Head of caudate nucleus (tissue), 42 donors: Measurements from ENCODE around the gene C19orf53.

ENCODE experiments used
- DNase-seq, 42 donors: peaks; one replicate each; pipeline versions ENCODE4 v3.0.0 to v3.0.0-alpha.2; 2020 to 2021; ENCODE audit warnings: mixed read lengths in 7 of 42
- intact Hi-C: fragments of 100-400 bp; cut with DNase I; formaldehyde crosslinking; loops from one replicate; pipeline ENCODE4 v1.15.0; 2022

C19orf53 gene

GRCh38 chr19:13817615-13818371 is 43.5 kb downstream of the C19orf53 start:
- intact Hi-C loops: no loop called here
- peak in 3 of 42 donors; percentile 28 to 58 (median 37) for DNase-seq

GRCh38 chr19:13819238-13819637 is 45.0 kb downstream of the C19orf53 start:
- no peak for DNase-seq
- intact Hi-C loops: no loop called here

- intact Hi-C loops: no loop called here
- no peak for DNase-seq
Observed at GRCh38 chr19:13821292-13821691, 47.0 kb downstream of the C19orf53 start.

- peak in 4 of 42 donors; percentile 27 to 47 (median 32) for DNase-seq
- intact Hi-C loops: no loop called here
Observed at GRCh38 chr19:13823256-13823655, 49.0 kb downstream of the C19orf53 start.

GRCh38 chr19:13823901-13824300 is 49.6 kb downstream of the C19orf53 start:
- intact Hi-C loops: no loop called here
- no peak for DNase-seq

GRCh38 chr19:13824703-13825102 is 50.4 kb downstream of the C19orf53 start:
- DNase-seq: no peak

GRCh38 chr19:13825489-13826441 is 51.5 kb downstream of the C19orf53 start:
- intact Hi-C loops: no loop called here

More at GRCh38 chr19:13824703-13825102, 50.4 kb downstream of the C19orf53 start:
- intact Hi-C loops: no loop called here

GRCh38 chr19:13826652-13827235 is 52.5 kb downstream of the C19orf53 start:
- intact Hi-C loops: no loop called here
- DNase-seq: no peak

More at GRCh38 chr19:13825489-13826441, 51.5 kb downstream of the C19orf53 start:
- no peak for DNase-seq

GRCh38 chr19:13827656-13828055 is 53.4 kb downstream of the C19orf53 start:
- no peak for DNase-seq
- intact Hi-C loops: no loop called here
